ENCODE data around the gene DEFB110. TPM values are rescaled to one million over a fixed set of nuclear protein-coding genes. Genes with fewer than 3 reads are reported as not detected.

Gene DEFB110
- total and polyA plus RNA-seq, 8 donors: not detected

GRCh38 chr6:50025258-50025657 is 3.5 kb upstream of the DEFB110 start:
- Histone ChIP-seq H3K9me3 (peaks cover 0 to 4% (median 2%) of the 10 kb centered on the region in 4 donors), H3K36me3 (no peaks in the 10 kb centered on the region), H3K4me1 (no peaks in the 10 kb centered on the region), H3K4me3 (no peak overlapping the region), H3K27ac (no peak overlapping the region), H3K27me3 (no peaks in the 10 kb centered on the region)
- intact Hi-C loops (cut with DNase I; ENCODE audit: low total_unique reads): no loop called here
- no peak for DNase-seq
- 79 to 94% (median 88%) methylated on average over 4 of the region's 4 CpGs for WGBS, 5 donors
- TF ChIP-seq POLR2A (IDR thresholded peaks at IDR 0.05): no peak
- no peak for TF ChIP-seq EP300 (IDR thresholded peaks at IDR 0.05)
- TF ChIP-seq CTCF (IDR thresholded peaks at IDR 0.05): no peak
- no peak for TF ChIP-seq POLR2AphosphoS5 (IDR thresholded peaks at IDR 0.05)

GRCh38 chr6:50007819-50008218 is 14.0 kb downstream of the DEFB110 start:
- TF ChIP-seq POLR2AphosphoS5 (IDR thresholded peaks at IDR 0.05): no peak
- no peak for TF ChIP-seq CTCF (IDR thresholded peaks at IDR 0.05)
- TF ChIP-seq POLR2A (IDR thresholded peaks at IDR 0.05): no peak
- TF ChIP-seq EP300 (IDR thresholded peaks at IDR 0.05): no peak

GRCh38 chr6:50003139-50003538 is 18.7 kb downstream of the DEFB110 start:
- no peaks in the 10 kb centered on the region for H3K4me1 ChIP-seq
- no peak for TF ChIP-seq EP300 (IDR thresholded peaks at IDR 0.05)
- TF ChIP-seq POLR2AphosphoS5 (IDR thresholded peaks at IDR 0.05): no peak
- TF ChIP-seq CTCF (IDR thresholded peaks at IDR 0.05): no peak
- no peak for TF ChIP-seq POLR2A (IDR thresholded peaks at IDR 0.05)
- intact Hi-C loops (cut with DNase I; ENCODE audit: low total_unique reads): no loop called here
- H3K36me3 ChIP-seq: no peaks in the 10 kb centered on the region
- no peak overlapping the region for H3K27ac ChIP-seq
- DNase-seq: no peak
- H3K4me3 ChIP-seq: no peak overlapping the region
- no peaks in the 10 kb centered on the region for H3K27me3 ChIP-seq
- H3K9me3 ChIP-seq: no peaks in the 10 kb centered on the region
- WGBS, 5 donors: 46 to 59% (median 52%) methylated on average over 3 of the region's 3 CpGs

More at GRCh38 chr6:50007819-50008218, 14.0 kb downstream of the DEFB110 start:
- no peak for DNase-seq
- WGBS, 5 donors: 71 to 83% (median 77%) methylated on average over 3 of the region's 3 CpGs
- Histone ChIP-seq H3K36me3 (no peaks in the 10 kb centered on the region), H3K4me3 (no peak overlapping the region), H3K27me3 (no peaks in the 10 kb centered on the region), H3K4me1 (no peaks in the 10 kb centered on the region), H3K9me3 (no peaks in the 10 kb centered on the region), H3K27ac (no peak overlapping the region)
- intact Hi-C loops (cut with DNase I; ENCODE audit: low total_unique reads): no loop called here

- Histone ChIP-seq H3K9me3 (no peaks in the 10 kb centered on the region), H3K4me1 (no peaks in the 10 kb centered on the region), H3K4me3 (no peak overlapping the region), H3K27ac (no peak overlapping the region), H3K27me3 (peaks cover 0 to 7% (median 1%) of the 10 kb centered on the region in 3 donors), H3K36me3 (no peaks in the 10 kb centered on the region)
- TF ChIP-seq POLR2A (IDR thresholded peaks at IDR 0.05): no peak
- no peak for TF ChIP-seq CTCF (IDR thresholded peaks at IDR 0.05)
- TF ChIP-seq POLR2AphosphoS5 (IDR thresholded peaks at IDR 0.05): no peak
- TF ChIP-seq EP300 (IDR thresholded peaks at IDR 0.05): no peak
- no peak for DNase-seq
- intact Hi-C loops (cut with DNase I; ENCODE audit: low total_unique reads): no loop called here
These were observed 26.5 kb downstream of the DEFB110 start for GRCh38 chr6:49995278-49995677.
